HEK293 (cell line): ENCODE data around the gene TMEM135.
A peak's percentile ranks its signal among the peaks of the same experiment; 100 is the strongest.

Source experiments
- CTCF ChIA-PET: fragments of 350-600 bp; formaldehyde crosslinking; extraction: SDS; loops from one replicate; lab custom pipeline; 2021; ENCODE audit warnings: antibody characterized with exemption; lab: Yijun Ruan, JAX
- POLR2A ChIA-PET: fragments of 300-600 bp; formaldehyde crosslinking; extraction: SDS; loops from one replicate; lab custom pipeline; 2020; ENCODE audit warnings: antibody characterized with exemption, inconsistent platforms; lab: Yijun Ruan, JAX
- H3K27ac ChIP-seq: fragments of 200-500 bp; sonication (Bioruptor generic); 2 replicates; pipeline ENCODE4 v1.5.1; 2014; ENCODE audit warnings: low read depth, low read length, control low read depth, inconsistent platforms; ENCODE audit errors: extremely low read depth
- H3K36me3 ChIP-seq, 2 experiments: fragments of 200-500 bp in 1 of 2; sonication (Bioruptor generic) in 1 of 2; 1 replicate in 1 of 2; 2 replicates in 1 of 2; pipeline ENCODE4 v1.5.1; 2014 to 2017; ENCODE audit warnings: inconsistent platforms in 2 of 2, low read length in 2 of 2; ENCODE audit not compliant: control insufficient read depth in 2 of 2, insufficient read depth in 1 of 2
- H3K4me1 ChIP-seq: fragments of 200-500 bp; sonication (Bioruptor generic); 2 replicates; pipeline ENCODE4 v1.5.1; 2014; ENCODE audit warnings: mild to moderate bottlenecking, low read length, inconsistent platforms; ENCODE audit not compliant: control insufficient read depth, insufficient read depth
- H3K4me3 ChIP-seq: 2 replicates; pipeline ENCODE4 v1.5.1; 2011; ENCODE audit warnings: low read depth, mild to moderate bottlenecking, control low read depth, low read length, moderate library complexity
- H3K9me3 ChIP-seq: fragments of 200-500 bp; sonication (Bioruptor generic); 2 replicates; pipeline ENCODE4 v1.5.1; 2014; ENCODE audit warnings: low read depth, low read length, inconsistent platforms; ENCODE audit not compliant: control insufficient read depth, insufficient read depth
- KLF8 ChIP-seq: fragments of 450-650 bp; formaldehyde crosslinking; IDR thresholded peaks from 2 replicates; pipeline ENCODE4 v1.5.1; 2016; ENCODE audit warnings: missing biosample characterization, missing genetic modification characterization
- MYNN ChIP-seq: fragments of 450-650 bp; formaldehyde crosslinking; IDR thresholded peaks from 2 replicates; pipeline ENCODE4 v1.5.1; 2016; ENCODE audit warnings: missing biosample characterization, missing genetic modification characterization, borderline replicate concordance
- REPIN1 ChIP-seq: fragments of 450-650 bp; formaldehyde crosslinking; IDR thresholded peaks from 2 replicates; pipeline ENCODE4 v1.5.1; 2017; ENCODE audit warnings: missing biosample characterization, missing genetic modification characterization, low read depth
- REST ChIP-seq: fragments of 450-650 bp; formaldehyde crosslinking; IDR thresholded peaks from 2 replicates; pipeline ENCODE4 v1.5.1; 2016; ENCODE audit warnings: missing biosample characterization, missing genetic modification characterization
- WT1 ChIP-seq: fragments of 450-650 bp; formaldehyde crosslinking; IDR thresholded peaks from 2 replicates; pipeline ENCODE4 v1.5.1; 2016; ENCODE audit warnings: missing biosample characterization, missing genetic modification characterization
- ZBTB20 ChIP-seq: fragments of 450-650 bp; formaldehyde crosslinking; IDR thresholded peaks from 2 replicates; pipeline ENCODE4 v1.5.1; 2016; ENCODE audit warnings: missing biosample characterization, missing genetic modification characterization
- ZBTB48 ChIP-seq: fragments of 450-650 bp; formaldehyde crosslinking; IDR thresholded peaks from 2 replicates; pipeline ENCODE4 v1.5.1; 2016; ENCODE audit warnings: missing biosample characterization, missing genetic modification characterization
- ZBTB6 ChIP-seq: fragments of 450-650 bp; formaldehyde crosslinking; IDR thresholded peaks from 2 replicates; pipeline ENCODE4 v1.5.1; 2017; ENCODE audit warnings: missing biosample characterization, missing genetic modification characterization
- ZFHX2 ChIP-seq: fragments of 450-650 bp; formaldehyde crosslinking; conservative IDR thresholded peaks from 2 replicates; pipeline ENCODE4 v1.5.1; 2016; ENCODE audit warnings: missing biosample characterization, missing genetic modification characterization
- ZNF18 ChIP-seq: fragments of 450-650 bp; formaldehyde crosslinking; IDR thresholded peaks from 2 replicates; pipeline ENCODE4 v1.5.1; 2016; ENCODE audit warnings: missing biosample characterization, missing genetic modification characterization
- ZNF2 ChIP-seq: fragments of 450-650 bp; formaldehyde crosslinking; IDR thresholded peaks from 2 replicates; pipeline ENCODE4 v1.5.1; 2016; ENCODE audit warnings: missing biosample characterization, missing genetic modification characterization
- ZNF221 ChIP-seq: fragments of 450-650 bp; formaldehyde crosslinking; IDR thresholded peaks from 2 replicates; pipeline ENCODE4 v1.5.1; 2017; ENCODE audit warnings: missing biosample characterization, missing genetic modification characterization, borderline replicate concordance
- ZNF292 ChIP-seq: fragments of 450-650 bp; formaldehyde crosslinking; IDR thresholded peaks from 2 replicates; pipeline ENCODE4 v1.5.1; 2016; ENCODE audit warnings: low read depth, missing biosample characterization, missing genetic modification characterization, borderline replicate concordance
- ZNF302 ChIP-seq: fragments of 450-650 bp; formaldehyde crosslinking; IDR thresholded peaks from 2 replicates; pipeline ENCODE4 v1.5.1; 2016; ENCODE audit warnings: missing biosample characterization, missing genetic modification characterization, low read depth
- ZNF398 ChIP-seq: fragments of 450-650 bp; formaldehyde crosslinking; IDR thresholded peaks from 2 replicates; pipeline ENCODE4 v1.5.1; 2017; ENCODE audit warnings: missing biosample characterization, missing genetic modification characterization
- ZNF416 ChIP-seq: fragments of 450-650 bp; formaldehyde crosslinking; IDR thresholded peaks from 2 replicates; pipeline ENCODE4 v1.5.1; 2016; ENCODE audit warnings: missing biosample characterization, missing genetic modification characterization
- ZNF433 ChIP-seq: fragments of 450-650 bp; formaldehyde crosslinking; IDR thresholded peaks from 2 replicates; pipeline ENCODE4 v1.5.1; 2016; ENCODE audit warnings: missing biosample characterization, missing genetic modification characterization, low read depth
- ZNF488 ChIP-seq: fragments of 450-650 bp; formaldehyde crosslinking; IDR thresholded peaks from 2 replicates; pipeline ENCODE4 v1.5.1; 2016; ENCODE audit warnings: missing biosample characterization, missing genetic modification characterization
- ZNF514 ChIP-seq: fragments of 450-650 bp; formaldehyde crosslinking; IDR thresholded peaks from 2 replicates; pipeline ENCODE4 v1.5.1; 2016; ENCODE audit warnings: missing biosample characterization, missing genetic modification characterization
- ZNF548 ChIP-seq: fragments of 450-650 bp; formaldehyde crosslinking; IDR thresholded peaks from 2 replicates; pipeline ENCODE4 v1.5.1; 2016; ENCODE audit warnings: missing biosample characterization, missing genetic modification characterization
- ZNF558 ChIP-seq: fragments of 450-650 bp; formaldehyde crosslinking; IDR thresholded peaks from 2 replicates; pipeline ENCODE4 v1.5.1; 2016; ENCODE audit warnings: missing biosample characterization, missing genetic modification characterization
- ZNF560 ChIP-seq: fragments of 450-650 bp; formaldehyde crosslinking; IDR thresholded peaks from 2 replicates; pipeline ENCODE4 v1.5.1; 2017; ENCODE audit warnings: missing biosample characterization, missing genetic modification characterization, borderline replicate concordance
- ZNF658 ChIP-seq: fragments of 450-650 bp; formaldehyde crosslinking; IDR thresholded peaks from 2 replicates; pipeline ENCODE4; 2016; ENCODE audit warnings: missing biosample characterization, missing genetic modification characterization
- ZNF830 ChIP-seq: fragments of 450-650 bp; IDR thresholded peaks from 2 replicates; pipeline ENCODE4 v1.5.0; 2018; ENCODE audit warnings: missing biosample characterization, missing genetic modification characterization, low read depth, mild to moderate bottlenecking, moderate library complexity

The TMEM135 gene

GRCh38 chr11:87215236-87215635 is 177.5 kb downstream of the TMEM135 start:
- TF ChIP-seq WT1 (tag by site-specific recombination) (no peak), REST (tag by site-specific recombination) (peak; percentile 65; the same call in 1 of the 2 replicates), ZNF433 (tag by site-specific recombination) (no peak), ZNF830 (tag by site-specific recombination) (no peak), ZNF658 (no peak)
- ChIA-PET CTCF (no interaction called here), POLR2A (no interaction called here)
- no peak overlapping the region for H3K4me3 ChIP-seq
- no peaks in the 10 kb centered on the region for H3K9me3 ChIP-seq
- H3K4me1 ChIP-seq = no peaks in the 10 kb centered on the region
- no peaks in the 10 kb centered on the region for H3K36me3 ChIP-seq
- no peak overlapping the region for H3K27ac ChIP-seq

- ChIA-PET CTCF (no interaction called here), POLR2A (no interaction called here)
- H3K4me3 ChIP-seq = no peak overlapping the region
- TF ChIP-seq KLF8 (tag by site-specific recombination) (no peak), ZNF398 (tag by site-specific recombination) (no peak), ZBTB48 (tag by site-specific recombination) (no peak), ZFHX2 (no peak), ZNF302 (tag by site-specific recombination) (no peak), ZBTB20 (tag by site-specific recombination) (no peak), ZNF560 (tag by site-specific recombination) (no peak)
- H3K9me3 ChIP-seq = no peaks in the 10 kb centered on the region
- no peaks in the 10 kb centered on the region for H3K4me1 ChIP-seq
- no peak overlapping the region for H3K27ac ChIP-seq
- no peaks in the 10 kb centered on the region for H3K36me3 ChIP-seq
These were observed 181.5 kb downstream of the TMEM135 start for GRCh38 chr11:87219266-87219665.

- H3K4me3 ChIP-seq = no peak overlapping the region
- H3K4me1 ChIP-seq = no peaks in the 10 kb centered on the region
- no peaks in the 10 kb centered on the region for H3K36me3 ChIP-seq
- ChIA-PET POLR2A (no interaction called here), CTCF (no interaction called here)
- H3K27ac ChIP-seq = no peak overlapping the region
- TF ChIP-seq ZBTB6 (tag by site-specific recombination) (no peak), ZNF488 (tag by site-specific recombination) (no peak), REPIN1 (tag by site-specific recombination) (no peak), ZNF416 (tag by site-specific recombination) (no peak), ZNF221 (tag by site-specific recombination) (no peak), MYNN (tag by site-specific recombination) (no peak), ZNF292 (no peak), ZNF2 (no peak), ZNF558 (tag by site-specific recombination) (no peak), ZNF514 (tag by site-specific recombination) (no peak), ZNF548 (tag by site-specific recombination) (no peak), ZNF18 (tag by site-specific recombination) (no peak)
- no peaks in the 10 kb centered on the region for H3K9me3 ChIP-seq
These were observed 186.1 kb downstream of the TMEM135 start for GRCh38 chr11:87223816-87224215.
